ENCODE data around the gene TBX20.

- TF ChIP-seq, protein P1, sequence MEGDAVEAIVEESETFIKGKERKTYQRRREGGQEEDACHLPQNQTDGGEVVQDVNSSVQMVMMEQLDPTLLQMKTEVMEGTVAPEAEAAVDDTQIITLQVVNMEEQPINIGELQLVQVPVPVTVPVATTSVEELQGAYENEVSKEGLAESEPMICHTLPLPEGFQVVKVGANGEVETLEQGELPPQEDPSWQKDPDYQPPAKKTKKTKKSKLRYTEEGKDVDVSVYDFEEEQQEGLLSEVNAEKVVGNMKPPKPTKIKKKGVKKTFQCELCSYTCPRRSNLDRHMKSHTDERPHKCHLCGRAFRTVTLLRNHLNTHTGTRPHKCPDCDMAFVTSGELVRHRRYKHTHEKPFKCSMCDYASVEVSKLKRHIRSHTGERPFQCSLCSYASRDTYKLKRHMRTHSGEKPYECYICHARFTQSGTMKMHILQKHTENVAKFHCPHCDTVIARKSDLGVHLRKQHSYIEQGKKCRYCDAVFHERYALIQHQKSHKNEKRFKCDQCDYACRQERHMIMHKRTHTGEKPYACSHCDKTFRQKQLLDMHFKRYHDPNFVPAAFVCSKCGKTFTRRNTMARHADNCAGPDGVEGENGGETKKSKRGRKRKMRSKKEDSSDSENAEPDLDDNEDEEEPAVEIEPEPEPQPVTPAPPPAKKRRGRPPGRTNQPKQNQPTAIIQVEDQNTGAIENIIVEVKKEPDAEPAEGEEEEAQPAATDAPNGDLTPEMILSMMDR (conservative IDR thresholded peaks at IDR 0.05 in 1 of 2, IDR thresholded peaks at IDR 0.05 in 1 of 2; ENCODE audit: extremely low read depth in 1 of 2, insufficient read depth in 1 of 2, low read depth in 1 of 2, low read length in 2 of 2), result no peak
- TF ChIP-seq EZH2 (IDR thresholded peaks at IDR 0.05; ENCODE audit: borderline replicate concordance, low read length), result no peak
These were observed 7.1 kb downstream of the TBX20 start for GRCh38 chr7:35246819-35247218.

Measured in mammary epithelial cell (primary cell).